GM19193 (cell line): ENCODE data around the gene PPP1R14C.

Experiments used
- POLR2A ChIP-seq: IDR thresholded peaks from 4 replicates; pipeline ENCODE4 v1.6.1; 2011; ENCODE audit not compliant: insufficient read depth, insufficient read length; ENCODE audit errors: extremely low read depth

The PPP1R14C gene

GRCh38 chr6:150256618-150257272, 113.9 kb downstream of the PPP1R14C start:
- TF ChIP-seq POLR2A: no peak

- no peak for TF ChIP-seq POLR2A
These were observed 115.5 kb downstream of the PPP1R14C start for GRCh38 chr6:150258381-150258780.

GRCh38 chr6:150260931-150261330, 118.1 kb downstream of the PPP1R14C start:
- no peak for TF ChIP-seq POLR2A

- no peak for TF ChIP-seq POLR2A
These were observed 119.3 kb downstream of the PPP1R14C start for GRCh38 chr6:150261997-150262697.

- no peak for TF ChIP-seq POLR2A
These were observed 121.0 kb downstream of the PPP1R14C start for GRCh38 chr6:150263765-150264404.

- TF ChIP-seq POLR2A: no peak
These were observed 123.5 kb downstream of the PPP1R14C start for GRCh38 chr6:150266309-150266708.

- TF ChIP-seq POLR2A: no peak
These were observed 124.3 kb downstream of the PPP1R14C start for GRCh38 chr6:150266963-150267685.

- no peak for TF ChIP-seq POLR2A
These were observed 125.1 kb downstream of the PPP1R14C start for GRCh38 chr6:150267686-150268561.

GRCh38 chr6:150269130-150269856, 126.4 kb downstream of the PPP1R14C start:
- no peak for TF ChIP-seq POLR2A

GRCh38 chr6:150269857-150270223, 127.0 kb downstream of the PPP1R14C start:
- TF ChIP-seq POLR2A: no peak

GRCh38 chr6:150270330-150271052, 127.6 kb downstream of the PPP1R14C start:
- TF ChIP-seq POLR2A: no peak

GRCh38 chr6:150271172-150271500, 128.3 kb downstream of the PPP1R14C start:
- no peak for TF ChIP-seq POLR2A
